ENCODE measurements around the gene PRDM5. TPM values are rescaled to one million over a fixed set of nuclear protein-coding genes. Genes with fewer than 3 reads are reported as not detected.

The PRDM5 gene
- total and polyA plus RNA-seq, 2 donors (not counting 1 experiment from before 2014, with no cell fraction given) = 8.6 to 19.0 TPM

GRCh38 chr4:120839334-120839973 lies 83.1 kb downstream of the PRDM5 start:
- Histone ChIP-seq H3K79me2 (ENCODE audit: control insufficient read depth, insufficient read depth, low read length) (no peaks in the 10 kb centered on the region), H3K27me3 (ENCODE audit: control insufficient read depth, insufficient read depth, low read length) (no peaks in the 10 kb centered on the region), H3K4me3 (replicated peaks in 1 of 4; ENCODE audit: control extremely low read depth in 1 of 4, insufficient read depth in 1 of 4, low read depth in 3 of 4, low read length in 4 of 4) (no peak overlapping the region), H3K9ac (ENCODE audit: insufficient read depth, low read length) (no peak overlapping the region), H3K9me3 (ENCODE audit: control insufficient read depth, insufficient read depth, low read depth, low read length) (no peaks in the 10 kb centered on the region), H4K20me1 (ENCODE audit: control insufficient read depth, extremely low read depth, insufficient read depth, low read length) (no peaks in the 10 kb centered on the region), H3K27ac (ENCODE audit: insufficient read depth, low read length) (no peak overlapping the region), H3K4me2 (ENCODE audit: extremely low read depth, insufficient read depth, low read length) (no peak overlapping the region), H2AFZ (ENCODE audit: low read length) (no peak overlapping the region), H3K36me3 (ENCODE audit: control insufficient read depth, insufficient read depth, low read length) (no peaks in the 10 kb centered on the region), H3K4me1 (ENCODE audit: control insufficient read depth, extremely low read depth, insufficient read depth, low read length) (peaks cover 2% of the 10 kb centered on the region)
- no peak for DNase-seq (ENCODE audit: low read depth in 2 of 2)
- TF ChIP-seq CTCF (conservative IDR thresholded peaks at IDR 0.05 in 1 of 2, IDR thresholded peaks at IDR 0.05 in 1 of 2; ENCODE audit: low read depth in 1 of 2, low read length in 2 of 2) (no peak), EZH2 (IDR thresholded peaks at IDR 0.05; ENCODE audit: low read length, missing control alignments) (no peak)

GRCh38 chr4:120838784-120839183 lies 83.7 kb downstream of the PRDM5 start:
- TF ChIP-seq CTCF (conservative IDR thresholded peaks at IDR 0.05 in 1 of 2, IDR thresholded peaks at IDR 0.05 in 1 of 2; ENCODE audit: low read depth in 1 of 2, low read length in 2 of 2) (no peak), EZH2 (IDR thresholded peaks at IDR 0.05; ENCODE audit: low read length, missing control alignments) (no peak)
- Histone ChIP-seq H3K79me2 (ENCODE audit: control insufficient read depth, insufficient read depth, low read length) (no peaks in the 10 kb centered on the region), H3K4me2 (ENCODE audit: extremely low read depth, insufficient read depth, low read length) (no peak overlapping the region), H3K36me3 (ENCODE audit: control insufficient read depth, insufficient read depth, low read length) (no peaks in the 10 kb centered on the region), H3K27ac (ENCODE audit: insufficient read depth, low read length) (no peak overlapping the region), H3K4me3 (replicated peaks in 1 of 4; ENCODE audit: control extremely low read depth in 1 of 4, insufficient read depth in 1 of 4, low read depth in 3 of 4, low read length in 4 of 4) (no peak overlapping the region), H2AFZ (ENCODE audit: low read length) (no peak overlapping the region), H3K4me1 (ENCODE audit: control insufficient read depth, extremely low read depth, insufficient read depth, low read length) (peaks cover 2% of the 10 kb centered on the region), H3K9me3 (ENCODE audit: control insufficient read depth, insufficient read depth, low read depth, low read length) (no peaks in the 10 kb centered on the region), H3K27me3 (ENCODE audit: control insufficient read depth, insufficient read depth, low read length) (no peaks in the 10 kb centered on the region), H4K20me1 (ENCODE audit: control insufficient read depth, extremely low read depth, insufficient read depth, low read length) (no peaks in the 10 kb centered on the region), H3K9ac (ENCODE audit: insufficient read depth, low read length) (no peak overlapping the region)
- no peak for DNase-seq (ENCODE audit: low read depth in 2 of 2)

- no peaks in the 10 kb centered on the region for H3K36me3 ChIP-seq (ENCODE audit: control insufficient read depth, insufficient read depth, low read length)
Measured at GRCh38 chr4:120837656-120838055, 84.9 kb downstream of the PRDM5 start.

More at GRCh38 chr4:120837656-120838055, 84.9 kb downstream of the PRDM5 start:
- no peak overlapping the region for H2AFZ ChIP-seq (ENCODE audit: low read length)
- H3K4me3 ChIP-seq (replicated peaks in 1 of 4; ENCODE audit: control extremely low read depth in 1 of 4, insufficient read depth in 1 of 4, low read depth in 3 of 4, low read length in 4 of 4) = no peak overlapping the region
- H3K79me2 ChIP-seq (ENCODE audit: control insufficient read depth, insufficient read depth, low read length) = no peaks in the 10 kb centered on the region
- no peak overlapping the region for H3K4me2 ChIP-seq (ENCODE audit: extremely low read depth, insufficient read depth, low read length)
- H3K9me3 ChIP-seq (ENCODE audit: control insufficient read depth, insufficient read depth, low read depth, low read length) = no peaks in the 10 kb centered on the region
- no peaks in the 10 kb centered on the region for H4K20me1 ChIP-seq (ENCODE audit: control insufficient read depth, extremely low read depth, insufficient read depth, low read length)
- no peak for DNase-seq (ENCODE audit: low read depth in 2 of 2)
- peaks cover 2% of the 10 kb centered on the region for H3K4me1 ChIP-seq (ENCODE audit: control insufficient read depth, extremely low read depth, insufficient read depth, low read length)
- no peaks in the 10 kb centered on the region for H3K27me3 ChIP-seq (ENCODE audit: control insufficient read depth, insufficient read depth, low read length)
- H3K9ac ChIP-seq (ENCODE audit: insufficient read depth, low read length) = no peak overlapping the region
- H3K27ac ChIP-seq (ENCODE audit: insufficient read depth, low read length) = no peak overlapping the region
- TF ChIP-seq EZH2 (IDR thresholded peaks at IDR 0.05; ENCODE audit: low read length, missing control alignments) (no peak), CTCF (conservative IDR thresholded peaks at IDR 0.05 in 1 of 2, IDR thresholded peaks at IDR 0.05 in 1 of 2; ENCODE audit: low read depth in 1 of 2, low read length in 2 of 2) (no peak)

Measured in fibroblast of lung (primary cell).